GM06990 (cell line): ENCODE results near the gene TUBE1.
"Not testable (repeated sequence)": the region's sequence is repeated elsewhere in the genome, so short reads cannot be mapped to it uniquely, and the experiment has no call there.

Source experiments
- DNase-seq: peaks from one replicate; pipeline ENCODE4 v3.0.0-alpha.2; 2011; ENCODE audit not compliant: insufficient read length; ENCODE audit errors: extremely low read depth
- H3K27me3 ChIP-seq: replicated peaks from 2 replicates; pipeline ENCODE4 v1.6.0; 2011; ENCODE audit warnings: low read length; ENCODE audit not compliant: control insufficient read depth, insufficient read depth
- H3K36me3 ChIP-seq: 2 replicates; pipeline ENCODE4 v1.5.1; 2011; ENCODE audit warnings: low read length; ENCODE audit not compliant: control insufficient read depth, insufficient read depth
- H3K4me3 ChIP-seq: replicated peaks from 2 replicates; pipeline ENCODE4 v1.5.1; 2011; ENCODE audit warnings: low read depth, mild to moderate bottlenecking, control low read depth, low read length
- TF ChIP-seq, protein P1 (sequence below): IDR thresholded peaks from 2 replicates; pipeline ENCODE4 v1.5.1; 2011; ENCODE audit warnings: low read length, control low read depth, mild to moderate bottlenecking, inconsistent platforms; ENCODE audit not compliant: insufficient read depth, poor library complexity, severe bottlenecking

The TUBE1 gene

DNA sequence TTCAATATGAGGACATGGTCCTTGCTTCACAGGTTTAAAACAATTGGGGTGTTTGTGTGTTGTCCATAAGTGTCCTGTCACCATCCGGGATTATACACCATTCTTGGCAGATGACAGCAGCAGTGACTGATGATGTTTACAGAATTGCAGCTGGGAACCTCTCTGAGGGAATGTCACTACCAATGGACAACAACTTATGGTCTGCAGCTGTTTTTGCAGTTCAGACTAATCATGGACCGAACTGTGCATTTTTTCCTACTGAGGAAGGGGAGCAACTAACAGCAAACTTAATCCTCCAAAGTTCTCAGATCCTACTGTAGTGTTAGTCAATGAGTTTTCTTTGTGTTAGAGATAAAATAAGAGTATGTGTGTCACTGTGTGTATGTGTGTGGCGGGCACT is 26.1 kb upstream of the TUBE1 start:
- H3K36me3 ChIP-seq = no peaks in the 10 kb centered on the region
- DNase-seq = no peak

DNA sequence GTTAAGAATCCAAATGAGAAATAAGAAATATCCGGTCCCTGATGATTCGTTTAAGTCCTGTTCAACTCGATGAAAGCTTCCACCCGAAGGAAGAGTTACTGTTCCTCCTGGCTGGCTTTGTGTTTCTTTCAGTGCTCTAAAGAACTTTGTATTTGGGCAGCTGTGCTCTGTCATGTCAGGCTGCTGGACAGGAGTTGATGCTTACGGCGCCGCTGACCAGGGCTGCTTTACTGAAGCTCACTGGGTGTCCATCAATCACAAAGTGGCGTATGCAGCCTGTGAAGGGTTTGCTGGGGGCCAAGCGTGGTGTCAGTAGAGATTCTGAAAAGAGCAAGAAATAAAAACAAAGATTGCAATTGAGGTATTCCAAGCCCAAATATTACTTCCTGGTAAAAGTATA is 22.0 kb upstream of the TUBE1 start:
- Histone ChIP-seq H3K4me3 (no peak overlapping the region), H3K36me3 (no peaks in the 10 kb centered on the region), H3K27me3 (no peaks in the 10 kb centered on the region)
- DNase-seq = no peak
- TF ChIP-seq, protein P1, sequence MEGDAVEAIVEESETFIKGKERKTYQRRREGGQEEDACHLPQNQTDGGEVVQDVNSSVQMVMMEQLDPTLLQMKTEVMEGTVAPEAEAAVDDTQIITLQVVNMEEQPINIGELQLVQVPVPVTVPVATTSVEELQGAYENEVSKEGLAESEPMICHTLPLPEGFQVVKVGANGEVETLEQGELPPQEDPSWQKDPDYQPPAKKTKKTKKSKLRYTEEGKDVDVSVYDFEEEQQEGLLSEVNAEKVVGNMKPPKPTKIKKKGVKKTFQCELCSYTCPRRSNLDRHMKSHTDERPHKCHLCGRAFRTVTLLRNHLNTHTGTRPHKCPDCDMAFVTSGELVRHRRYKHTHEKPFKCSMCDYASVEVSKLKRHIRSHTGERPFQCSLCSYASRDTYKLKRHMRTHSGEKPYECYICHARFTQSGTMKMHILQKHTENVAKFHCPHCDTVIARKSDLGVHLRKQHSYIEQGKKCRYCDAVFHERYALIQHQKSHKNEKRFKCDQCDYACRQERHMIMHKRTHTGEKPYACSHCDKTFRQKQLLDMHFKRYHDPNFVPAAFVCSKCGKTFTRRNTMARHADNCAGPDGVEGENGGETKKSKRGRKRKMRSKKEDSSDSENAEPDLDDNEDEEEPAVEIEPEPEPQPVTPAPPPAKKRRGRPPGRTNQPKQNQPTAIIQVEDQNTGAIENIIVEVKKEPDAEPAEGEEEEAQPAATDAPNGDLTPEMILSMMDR = no peak

More for the DNA sequence above, 26.1 kb upstream of the TUBE1 start:
- no peaks in the 10 kb centered on the region; the same call in none of the 2 replicates for H3K27me3 ChIP-seq
- TF ChIP-seq, protein P1 = no peak
- no peak overlapping the region for H3K4me3 ChIP-seq

DNA sequence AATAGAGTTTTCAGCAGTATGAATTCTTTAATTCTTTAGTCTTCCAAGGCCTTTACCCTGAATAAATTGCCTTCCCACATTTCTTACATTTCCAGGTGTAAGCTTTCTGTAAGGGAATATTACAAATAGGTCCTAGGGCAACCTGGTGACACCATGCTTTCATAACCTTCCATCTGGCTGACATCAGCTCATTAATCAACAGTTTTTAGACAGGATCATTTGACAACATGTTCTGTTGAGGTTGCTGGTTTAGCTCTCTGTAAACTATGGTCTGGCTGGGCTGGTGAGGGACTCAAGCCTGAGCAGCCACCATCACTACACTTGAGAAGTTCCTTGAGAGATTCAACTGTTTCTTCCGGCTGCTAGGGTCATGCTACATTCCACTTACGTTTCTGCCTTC is 19.3 kb upstream of the TUBE1 start:
- TF ChIP-seq, protein P1 = no peak
- H3K36me3 ChIP-seq = no peaks in the 10 kb centered on the region
- no peak for DNase-seq
- H3K4me3 ChIP-seq = no peak overlapping the region
- no peaks in the 10 kb centered on the region for H3K27me3 ChIP-seq

DNA sequence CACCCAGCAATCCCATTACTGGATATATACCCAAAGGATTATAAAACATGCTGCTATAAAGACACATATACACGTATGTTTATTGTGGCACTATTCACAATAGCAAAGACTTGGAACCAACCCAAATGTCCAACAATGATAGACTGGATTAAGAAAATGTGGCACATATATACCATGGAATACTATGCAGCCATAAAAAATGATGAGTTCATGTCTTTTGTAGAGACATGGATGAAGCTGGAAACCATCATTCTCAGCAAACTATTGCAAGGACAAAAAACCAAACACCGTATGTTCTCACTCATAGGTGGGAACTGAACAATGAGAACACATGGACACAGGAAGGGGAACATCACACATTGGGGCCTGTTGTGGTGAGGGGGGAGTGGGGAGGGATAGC is 18.7 kb upstream of the TUBE1 start:
- not testable (repeated sequence) for DNase-seq, H3K4me3 ChIP-seq, H3K36me3 ChIP-seq, H3K27me3 ChIP-seq

DNA sequence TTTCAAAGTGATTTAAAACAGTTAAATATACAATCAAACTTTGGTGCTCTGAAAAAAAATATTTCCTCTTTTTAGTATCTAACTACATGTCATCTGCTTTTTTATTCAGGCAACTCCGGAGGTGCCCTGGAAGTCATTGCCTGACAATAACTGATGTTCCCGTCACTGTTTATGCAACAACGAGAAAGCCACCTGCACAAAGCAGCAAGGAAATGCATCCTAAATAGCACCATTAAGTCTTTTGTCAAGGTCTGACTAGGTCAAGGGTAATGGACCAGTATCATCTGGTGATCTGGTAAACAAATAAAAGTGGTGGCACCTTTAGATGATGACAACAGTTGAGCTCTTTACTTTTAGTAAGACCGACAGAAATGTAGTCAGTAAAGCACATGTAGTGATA is 13.3 kb upstream of the TUBE1 start:
- TF ChIP-seq, protein P1 = no peak
- Histone ChIP-seq H3K36me3 (no peaks in the 10 kb centered on the region), H3K27me3 (no peaks in the 10 kb centered on the region), H3K4me3 (no peak overlapping the region)
- no peak for DNase-seq

DNA sequence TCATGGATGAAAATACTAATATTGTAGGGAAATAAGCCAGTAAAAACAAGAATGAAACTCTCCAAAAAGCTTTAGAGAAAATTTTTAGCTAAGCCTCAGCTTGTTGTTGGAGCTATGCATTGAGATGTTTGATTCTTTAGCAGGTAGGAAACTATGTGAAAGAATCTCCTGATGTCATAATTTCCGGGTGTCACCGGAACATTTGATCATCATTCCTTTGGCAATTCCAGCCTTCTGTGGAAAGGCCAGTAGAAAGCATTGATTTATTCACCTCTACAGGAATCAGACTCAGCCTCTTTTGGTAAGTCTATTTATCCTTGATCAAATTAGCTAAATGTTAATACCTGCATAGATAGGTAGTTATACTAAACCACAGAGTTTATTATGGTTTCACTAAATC is 9.6 kb upstream of the TUBE1 start:
- no peak for DNase-seq
- Histone ChIP-seq H3K4me3 (no peak overlapping the region), H3K27me3 (no peaks in the 10 kb centered on the region), H3K36me3 (no peaks in the 10 kb centered on the region)
- TF ChIP-seq, protein P1 = no peak
